ENCODE measurements around the gene ARHGAP33. TPM values are rescaled to one million over a fixed set of nuclear protein-coding genes. Genes with fewer than 3 reads are reported as not detected.
A peak's percentile ranks its signal among the peaks of the same experiment; 100 is the strongest.

ARHGAP33 gene
- total RNA-seq, 1 experiment from 2014 or later = 39.6 TPM

DNA sequence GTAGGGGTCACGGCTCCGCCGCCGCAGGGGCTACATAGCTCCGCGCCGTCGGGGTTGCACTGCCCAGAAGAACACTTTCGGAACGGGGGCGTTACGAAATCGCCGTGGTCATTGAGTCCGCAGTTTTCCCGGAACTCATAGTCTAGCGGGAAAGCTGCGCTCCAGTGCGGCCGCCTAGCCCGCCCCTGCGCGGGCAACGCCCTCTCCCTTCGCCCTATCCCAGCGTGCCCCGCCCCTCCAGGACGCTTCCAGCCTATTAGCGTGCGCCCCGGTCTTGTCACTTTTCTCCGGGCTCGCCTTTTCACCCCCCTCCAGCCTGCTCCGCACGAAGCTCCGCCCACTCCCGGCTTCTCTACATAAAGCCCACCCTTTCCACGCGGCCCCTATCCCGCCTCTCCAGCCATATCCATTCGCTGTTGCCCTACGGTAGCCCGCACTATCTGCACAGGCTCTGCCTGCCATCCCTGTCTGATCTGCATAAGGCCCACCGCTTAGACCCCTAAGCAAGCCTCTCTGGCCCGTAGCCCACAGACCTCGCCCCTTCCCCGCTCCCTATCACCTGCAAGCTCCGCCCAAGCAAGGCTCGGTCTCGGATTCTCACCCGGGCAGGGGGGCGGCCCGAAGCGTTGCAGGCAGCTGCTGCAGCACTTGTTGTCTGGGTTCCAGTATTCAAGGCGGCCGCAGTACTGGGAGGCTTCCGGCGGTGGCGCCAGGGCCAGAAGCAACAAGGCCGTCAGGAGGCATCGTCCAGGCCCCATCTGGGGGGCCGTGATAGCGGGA is 34.8 kb upstream of the ARHGAP33 start:
- BruUV-seq (replicated peaks) = no TSS peak
- intact Hi-C loops (cut with micrococcal nuclease; ENCODE audit: unreplicated experiment) = loop anchor here (10.0 kb wide), 1 partner anchor 194 kb away; the partner anchor contains the start of gene LRFN3
- peak overlapping the region; percentile 77 for H3K27ac ChIP-seq (ENCODE audit: low read depth, low read length, poor library complexity, severe bottlenecking)

DNA sequence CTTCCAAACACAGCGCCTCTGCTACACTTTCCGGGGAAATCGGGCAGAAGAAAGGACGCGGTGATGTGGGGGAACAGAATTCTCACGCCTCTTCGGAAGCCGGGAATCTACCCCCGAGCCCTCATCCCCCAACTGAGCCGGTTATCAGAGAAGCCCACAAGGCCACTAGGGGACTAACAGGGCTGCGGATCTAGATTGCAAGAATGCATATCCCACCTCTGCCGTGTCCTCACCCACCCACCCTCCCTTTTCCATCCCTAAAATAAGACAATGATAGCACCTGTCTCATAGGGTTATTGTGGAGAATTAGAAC is 34.2 kb upstream of the ARHGAP33 start:
- CTCF ChIA-PET = interaction anchor here (1.2 kb wide), 1 partner anchor 46 kb away, joined by 14 read pairs; no protein-coding TSS in a partner anchor

More for the DNA sequence above, 34.8 kb upstream of the ARHGAP33 start:
- peaks cover 3% of the 10 kb centered on the region for H3K4me1 ChIP-seq (ENCODE audit: insufficient read depth, low read length, poor library complexity, severe bottlenecking)
- peak overlapping the region; percentile 65 for H3K4me3 ChIP-seq (ENCODE audit: low read depth, low read length, poor library complexity, severe bottlenecking)
- peaks cover 26% of the 10 kb centered on the region for H3K36me3 ChIP-seq (ENCODE audit: insufficient read depth, low read length, poor library complexity, severe bottlenecking)
- peak; percentile 99 for DNase-seq (ENCODE audit: low spot score)
- no peaks in the 10 kb centered on the region for H3K27me3 ChIP-seq (replicated peaks; ENCODE audit: insufficient read depth, low read depth, low read length, poor library complexity)
- POLR2A ChIA-PET (ENCODE audit: low non-redundant PET) = interaction anchor here (0.5 to 0.6 kb wide), 2 partner anchors 63 to 97 kb away, joined by 4 to 9 read pairs; no protein-coding TSS in a partner anchor
- CTCF ChIA-PET = interaction anchor here (1.2 kb wide), 1 partner anchor 45 kb away, joined by 14 read pairs; no protein-coding TSS in a partner anchor
- TF ChIP-seq, protein P1, sequence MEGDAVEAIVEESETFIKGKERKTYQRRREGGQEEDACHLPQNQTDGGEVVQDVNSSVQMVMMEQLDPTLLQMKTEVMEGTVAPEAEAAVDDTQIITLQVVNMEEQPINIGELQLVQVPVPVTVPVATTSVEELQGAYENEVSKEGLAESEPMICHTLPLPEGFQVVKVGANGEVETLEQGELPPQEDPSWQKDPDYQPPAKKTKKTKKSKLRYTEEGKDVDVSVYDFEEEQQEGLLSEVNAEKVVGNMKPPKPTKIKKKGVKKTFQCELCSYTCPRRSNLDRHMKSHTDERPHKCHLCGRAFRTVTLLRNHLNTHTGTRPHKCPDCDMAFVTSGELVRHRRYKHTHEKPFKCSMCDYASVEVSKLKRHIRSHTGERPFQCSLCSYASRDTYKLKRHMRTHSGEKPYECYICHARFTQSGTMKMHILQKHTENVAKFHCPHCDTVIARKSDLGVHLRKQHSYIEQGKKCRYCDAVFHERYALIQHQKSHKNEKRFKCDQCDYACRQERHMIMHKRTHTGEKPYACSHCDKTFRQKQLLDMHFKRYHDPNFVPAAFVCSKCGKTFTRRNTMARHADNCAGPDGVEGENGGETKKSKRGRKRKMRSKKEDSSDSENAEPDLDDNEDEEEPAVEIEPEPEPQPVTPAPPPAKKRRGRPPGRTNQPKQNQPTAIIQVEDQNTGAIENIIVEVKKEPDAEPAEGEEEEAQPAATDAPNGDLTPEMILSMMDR (conservative IDR thresholded peaks at IDR 0.05; ENCODE audit: low read depth, low read length) = peak; percentile 38; the same call in 1 of the 2 replicates
- TF ChIP-seq EZH2 (IDR thresholded peaks at IDR 0.05; ENCODE audit: borderline replicate concordance, low read depth, low read length, poor library complexity, severe bottlenecking) = no peak
- no peaks in the 10 kb centered on the region for H3K9me3 ChIP-seq (ENCODE audit: low read depth, low read length, poor library complexity, severe bottlenecking)

DNA sequence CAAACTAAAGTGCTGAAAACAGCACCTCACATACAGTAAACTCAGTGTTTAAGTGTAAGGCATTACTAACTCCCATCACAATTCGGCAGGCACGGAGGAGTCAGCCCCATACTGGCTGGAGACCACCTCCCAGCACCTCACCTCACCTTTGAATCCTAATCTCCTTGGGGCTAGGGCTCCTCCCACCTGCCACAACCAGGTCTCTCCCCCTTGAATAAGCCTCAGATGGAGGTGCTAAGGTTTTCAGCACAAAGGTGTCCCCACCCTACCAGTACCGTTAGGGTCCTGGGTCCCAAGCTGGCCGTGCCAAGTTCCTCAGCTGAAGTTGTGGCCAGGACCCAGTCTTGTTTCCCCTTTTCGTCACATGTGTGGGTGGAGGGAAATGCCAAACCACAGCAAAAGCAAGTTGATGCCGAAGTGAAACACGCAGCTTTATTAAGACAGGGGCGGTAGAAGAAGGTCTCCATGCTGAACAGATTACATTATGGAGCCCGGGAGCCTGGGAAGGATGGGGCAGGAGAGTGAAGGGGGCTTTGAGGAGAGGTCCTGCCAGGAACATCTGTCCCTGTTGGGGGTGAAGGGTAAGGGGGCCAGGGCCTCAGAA is 33.1 kb upstream of the ARHGAP33 start, which contains the start of gene IGFLR1:
Gene IGFLR1, minus strand, starts transcription at position 332 of the 604 bp plus-strand sequence. CDS start 1,272 bp downstream, outside the sequence.
- ChIA-PET CTCF (no interaction called here), POLR2A (ENCODE audit: low non-redundant PET) (no interaction called here)
- no peaks in the 10 kb centered on the region for H3K27me3 ChIP-seq (replicated peaks; ENCODE audit: insufficient read depth, low read depth, low read length, poor library complexity)
- peaks cover 19% of the 10 kb centered on the region for H3K36me3 ChIP-seq (ENCODE audit: insufficient read depth, low read length, poor library complexity, severe bottlenecking)
- TF ChIP-seq, protein P1 (conservative IDR thresholded peaks at IDR 0.05; ENCODE audit: low read depth, low read length) = no peak
- no peak for TF ChIP-seq EZH2 (IDR thresholded peaks at IDR 0.05; ENCODE audit: borderline replicate concordance, low read depth, low read length, poor library complexity, severe bottlenecking)
- no peaks in the 10 kb centered on the region for H3K9me3 ChIP-seq (ENCODE audit: low read depth, low read length, poor library complexity, severe bottlenecking)
- peaks cover 3% of the 10 kb centered on the region for H3K4me1 ChIP-seq (ENCODE audit: insufficient read depth, low read length, poor library complexity, severe bottlenecking)
- peak within 1 kb of the TSS; percentile 65 for H3K4me3 ChIP-seq (ENCODE audit: low read depth, low read length, poor library complexity, severe bottlenecking)
- DNase-seq (ENCODE audit: low spot score) = no peak
- intact Hi-C loops (cut with micrococcal nuclease; ENCODE audit: unreplicated experiment) = loop anchor here (10.0 kb wide), 1 partner anchor 193 kb away; the partner anchor contains the start of gene LRFN3
- no peak within 1 kb of the TSS for H3K27ac ChIP-seq (ENCODE audit: low read depth, low read length, poor library complexity, severe bottlenecking)
- BruUV-seq (replicated peaks) = no TSS peak

More for the DNA sequence above, 34.2 kb upstream of the ARHGAP33 start:
- intact Hi-C loops (cut with micrococcal nuclease; ENCODE audit: unreplicated experiment) = loop anchor here (10.0 kb wide), 1 partner anchor 194 kb away; the partner anchor contains the start of gene LRFN3
- Histone ChIP-seq H3K4me3 (ENCODE audit: low read depth, low read length, poor library complexity, severe bottlenecking) (peak overlapping the region; percentile 65), H3K4me1 (ENCODE audit: insufficient read depth, low read length, poor library complexity, severe bottlenecking) (peaks cover 3% of the 10 kb centered on the region), H3K27ac (ENCODE audit: low read depth, low read length, poor library complexity, severe bottlenecking) (peak overlapping the region; percentile 77), H3K36me3 (ENCODE audit: insufficient read depth, low read length, poor library complexity, severe bottlenecking) (peaks cover 26% of the 10 kb centered on the region), H3K27me3 (replicated peaks; ENCODE audit: insufficient read depth, low read depth, low read length, poor library complexity) (no peaks in the 10 kb centered on the region), H3K9me3 (ENCODE audit: low read depth, low read length, poor library complexity, severe bottlenecking) (no peaks in the 10 kb centered on the region)
- BruUV-seq (replicated peaks) = no TSS peak
- TF ChIP-seq, protein P1 (conservative IDR thresholded peaks at IDR 0.05; ENCODE audit: low read depth, low read length) = no peak
- no peak for TF ChIP-seq EZH2 (IDR thresholded peaks at IDR 0.05; ENCODE audit: borderline replicate concordance, low read depth, low read length, poor library complexity, severe bottlenecking)
- POLR2A ChIA-PET (ENCODE audit: low non-redundant PET) = no interaction called here
- no peak for DNase-seq (ENCODE audit: low spot score)

Measured in A673 (cell line).